ENCODE results near the gene CD300C. TPM values are rescaled to one million over a fixed set of nuclear protein-coding genes. Genes with fewer than 3 reads are reported as not detected.

Gene CD300C
- total and polyA plus RNA-seq, 2 donors (not counting 1 experiment from before 2014, with no cell fraction given): not detected

DNA sequence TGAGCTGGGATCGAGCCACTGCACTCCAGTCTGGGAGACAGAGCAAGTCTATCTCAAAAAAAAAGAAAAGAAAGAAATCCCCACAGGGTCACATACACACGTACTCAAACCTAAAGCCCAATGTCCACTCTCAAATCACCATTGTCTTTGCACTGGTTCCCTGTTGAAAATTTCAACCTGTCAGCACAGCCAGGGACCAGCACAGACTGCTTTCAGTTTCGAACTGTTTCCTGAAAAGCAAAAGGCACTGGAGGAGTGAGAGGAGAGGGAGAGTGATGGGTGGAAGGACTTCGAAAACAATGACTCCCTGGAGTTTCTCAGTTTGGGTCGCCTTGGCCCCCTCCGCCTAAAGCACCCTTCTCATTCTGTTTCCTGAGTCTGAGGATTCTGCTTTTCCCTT lies 9.0 kb upstream of the CD300C start:
- H3K4me1 ChIP-seq (ENCODE audit: control insufficient read depth, extremely low read depth, insufficient read depth, low read length): no peaks in the 10 kb centered on the region
- no peaks in the 10 kb centered on the region for H3K27me3 ChIP-seq (ENCODE audit: control insufficient read depth, insufficient read depth, low read length)
- no peaks in the 10 kb centered on the region for H3K9me3 ChIP-seq (ENCODE audit: control insufficient read depth, insufficient read depth, low read depth, low read length)
- H3K9ac ChIP-seq (ENCODE audit: insufficient read depth, low read length): no peak overlapping the region
- no peaks in the 10 kb centered on the region for H3K79me2 ChIP-seq (ENCODE audit: control insufficient read depth, insufficient read depth, low read length)
- no peaks in the 10 kb centered on the region for H3K36me3 ChIP-seq (ENCODE audit: control insufficient read depth, insufficient read depth, low read length)
- H3K27ac ChIP-seq (ENCODE audit: insufficient read depth, low read length): no peak overlapping the region
- TF ChIP-seq, protein P1, sequence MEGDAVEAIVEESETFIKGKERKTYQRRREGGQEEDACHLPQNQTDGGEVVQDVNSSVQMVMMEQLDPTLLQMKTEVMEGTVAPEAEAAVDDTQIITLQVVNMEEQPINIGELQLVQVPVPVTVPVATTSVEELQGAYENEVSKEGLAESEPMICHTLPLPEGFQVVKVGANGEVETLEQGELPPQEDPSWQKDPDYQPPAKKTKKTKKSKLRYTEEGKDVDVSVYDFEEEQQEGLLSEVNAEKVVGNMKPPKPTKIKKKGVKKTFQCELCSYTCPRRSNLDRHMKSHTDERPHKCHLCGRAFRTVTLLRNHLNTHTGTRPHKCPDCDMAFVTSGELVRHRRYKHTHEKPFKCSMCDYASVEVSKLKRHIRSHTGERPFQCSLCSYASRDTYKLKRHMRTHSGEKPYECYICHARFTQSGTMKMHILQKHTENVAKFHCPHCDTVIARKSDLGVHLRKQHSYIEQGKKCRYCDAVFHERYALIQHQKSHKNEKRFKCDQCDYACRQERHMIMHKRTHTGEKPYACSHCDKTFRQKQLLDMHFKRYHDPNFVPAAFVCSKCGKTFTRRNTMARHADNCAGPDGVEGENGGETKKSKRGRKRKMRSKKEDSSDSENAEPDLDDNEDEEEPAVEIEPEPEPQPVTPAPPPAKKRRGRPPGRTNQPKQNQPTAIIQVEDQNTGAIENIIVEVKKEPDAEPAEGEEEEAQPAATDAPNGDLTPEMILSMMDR (conservative IDR thresholded peaks at IDR 0.05 in 1 of 2, IDR thresholded peaks at IDR 0.05 in 1 of 2; ENCODE audit: low read depth in 1 of 2, low read length in 2 of 2): no peak
- no peak for TF ChIP-seq EZH2 (IDR thresholded peaks at IDR 0.05; ENCODE audit: low read length, missing control alignments)
- no peaks in the 10 kb centered on the region for H4K20me1 ChIP-seq (ENCODE audit: control insufficient read depth, extremely low read depth, insufficient read depth, low read length)
- H3K4me3 ChIP-seq (replicated peaks in 1 of 4; ENCODE audit: control extremely low read depth in 1 of 4, insufficient read depth in 1 of 4, low read depth in 3 of 4, low read length in 4 of 4): no peak overlapping the region
- no peak for DNase-seq (ENCODE audit: low read depth in 2 of 2)
- no peak overlapping the region for H3K4me2 ChIP-seq (ENCODE audit: extremely low read depth, insufficient read depth, low read length)
- H2AFZ ChIP-seq (ENCODE audit: low read length): no peak overlapping the region

- no peaks in the 10 kb centered on the region for H3K4me1 ChIP-seq (ENCODE audit: control insufficient read depth, extremely low read depth, insufficient read depth, low read length)
Measured at GRCh38 chr17:74552037-74552436, 6.1 kb upstream of the CD300C start.

GRCh38 chr17:74550602-74551001 lies 4.7 kb upstream of the CD300C start:
- no peaks in the 10 kb centered on the region for H3K36me3 ChIP-seq (ENCODE audit: control insufficient read depth, insufficient read depth, low read length)
- no peaks in the 10 kb centered on the region for H4K20me1 ChIP-seq (ENCODE audit: control insufficient read depth, extremely low read depth, insufficient read depth, low read length)
- H3K9me3 ChIP-seq (ENCODE audit: control insufficient read depth, insufficient read depth, low read depth, low read length): no peaks in the 10 kb centered on the region
- DNase-seq (ENCODE audit: low read depth in 2 of 2): no peak
- no peak overlapping the region for H3K27ac ChIP-seq (ENCODE audit: insufficient read depth, low read length)
- H3K4me1 ChIP-seq (ENCODE audit: control insufficient read depth, extremely low read depth, insufficient read depth, low read length): no peaks in the 10 kb centered on the region
- no peaks in the 10 kb centered on the region for H3K79me2 ChIP-seq (ENCODE audit: control insufficient read depth, insufficient read depth, low read length)
- no peak overlapping the region for H3K4me2 ChIP-seq (ENCODE audit: extremely low read depth, insufficient read depth, low read length)
- no peaks in the 10 kb centered on the region for H3K27me3 ChIP-seq (ENCODE audit: control insufficient read depth, insufficient read depth, low read length)
- H3K4me3 ChIP-seq (replicated peaks in 1 of 4; ENCODE audit: control extremely low read depth in 1 of 4, insufficient read depth in 1 of 4, low read depth in 3 of 4, low read length in 4 of 4): no peak overlapping the region
- H3K9ac ChIP-seq (ENCODE audit: insufficient read depth, low read length): no peak overlapping the region
- TF ChIP-seq, protein P1 (conservative IDR thresholded peaks at IDR 0.05 in 1 of 2, IDR thresholded peaks at IDR 0.05 in 1 of 2; ENCODE audit: low read depth in 1 of 2, low read length in 2 of 2): no peak
- no peak for TF ChIP-seq EZH2 (IDR thresholded peaks at IDR 0.05; ENCODE audit: low read length, missing control alignments)
- no peak overlapping the region for H2AFZ ChIP-seq (ENCODE audit: low read length)

More at GRCh38 chr17:74552037-74552436, 6.1 kb upstream of the CD300C start:
- no peak for DNase-seq (ENCODE audit: low read depth in 2 of 2)
- Histone ChIP-seq H3K79me2 (ENCODE audit: control insufficient read depth, insufficient read depth, low read length) (no peaks in the 10 kb centered on the region), H3K9ac (ENCODE audit: insufficient read depth, low read length) (no peak overlapping the region), H3K9me3 (ENCODE audit: control insufficient read depth, insufficient read depth, low read depth, low read length) (no peaks in the 10 kb centered on the region), H3K27ac (ENCODE audit: insufficient read depth, low read length) (no peak overlapping the region), H3K4me3 (replicated peaks in 1 of 4; ENCODE audit: control extremely low read depth in 1 of 4, insufficient read depth in 1 of 4, low read depth in 3 of 4, low read length in 4 of 4) (no peak overlapping the region), H3K36me3 (ENCODE audit: control insufficient read depth, insufficient read depth, low read length) (no peaks in the 10 kb centered on the region), H3K27me3 (ENCODE audit: control insufficient read depth, insufficient read depth, low read length) (no peaks in the 10 kb centered on the region), H3K4me2 (ENCODE audit: extremely low read depth, insufficient read depth, low read length) (no peak overlapping the region), H4K20me1 (ENCODE audit: control insufficient read depth, extremely low read depth, insufficient read depth, low read length) (no peaks in the 10 kb centered on the region), H2AFZ (ENCODE audit: low read length) (no peak overlapping the region)
- TF ChIP-seq EZH2 (IDR thresholded peaks at IDR 0.05; ENCODE audit: low read length, missing control alignments): no peak
- TF ChIP-seq, protein P1 (conservative IDR thresholded peaks at IDR 0.05 in 1 of 2, IDR thresholded peaks at IDR 0.05 in 1 of 2; ENCODE audit: low read depth in 1 of 2, low read length in 2 of 2): no peak
